HG03558 (cell line): ENCODE data around the gene SNX4.

ENCODE experiments used
- ATAC-seq: cut with Tn5 transposase; IDR thresholded peaks from one replicate; pipeline ENCODE4 v1.9.1; 2021; ENCODE audit warnings: moderate number of reproducible peaks; ENCODE audit not compliant: unreplicated experiment; ENCODE audit errors: extremely low read depth

SNX4 gene

DNA sequence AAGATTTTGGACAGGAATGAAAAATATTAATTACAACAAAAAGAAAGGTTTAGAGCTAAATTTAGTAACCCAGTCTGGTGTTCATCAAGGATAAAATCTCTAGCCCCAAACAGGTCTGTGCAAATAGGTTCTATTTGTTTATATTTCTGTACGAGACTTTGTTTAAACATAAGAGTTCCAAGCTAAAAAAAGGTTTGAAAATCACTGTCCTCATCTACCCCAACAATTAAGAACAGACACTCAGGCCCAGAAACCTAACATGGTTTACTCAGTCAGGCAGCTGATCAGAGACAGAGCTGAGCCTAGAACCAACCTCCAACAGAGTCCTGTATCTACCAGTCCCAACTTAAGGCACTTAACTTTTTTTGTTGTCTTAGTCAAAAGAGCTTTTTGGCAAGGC, 49.3 kb downstream of the SNX4 start:
- no peak for ATAC-seq

DNA sequence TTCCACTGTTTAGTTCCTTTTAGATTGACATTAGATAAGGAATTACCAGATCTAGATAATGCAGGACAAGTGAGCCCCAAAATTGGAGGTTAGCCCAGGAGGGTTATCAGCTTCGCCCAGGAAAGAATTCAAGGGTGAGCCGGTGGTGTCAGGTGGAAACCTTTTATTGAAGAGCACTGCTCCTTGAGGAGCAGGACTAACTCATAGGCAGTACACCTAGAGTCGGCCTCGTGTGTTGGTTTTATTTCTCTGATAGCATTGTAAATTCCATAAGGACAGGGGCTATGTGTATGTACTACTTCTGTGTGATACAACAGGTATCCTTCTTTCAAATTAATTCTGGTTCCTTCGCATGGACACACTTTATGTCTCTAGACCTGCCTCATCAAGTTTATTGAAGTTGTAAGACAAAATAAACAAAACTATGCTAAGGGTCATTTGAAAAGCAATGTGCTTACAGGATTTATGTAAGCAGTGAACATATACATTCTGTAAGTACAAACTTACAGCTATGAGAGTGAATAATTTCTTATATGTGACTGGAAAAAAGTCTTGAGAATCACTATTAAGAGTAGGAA, 57.2 kb downstream of the SNX4 start:
- no peak for ATAC-seq

DNA sequence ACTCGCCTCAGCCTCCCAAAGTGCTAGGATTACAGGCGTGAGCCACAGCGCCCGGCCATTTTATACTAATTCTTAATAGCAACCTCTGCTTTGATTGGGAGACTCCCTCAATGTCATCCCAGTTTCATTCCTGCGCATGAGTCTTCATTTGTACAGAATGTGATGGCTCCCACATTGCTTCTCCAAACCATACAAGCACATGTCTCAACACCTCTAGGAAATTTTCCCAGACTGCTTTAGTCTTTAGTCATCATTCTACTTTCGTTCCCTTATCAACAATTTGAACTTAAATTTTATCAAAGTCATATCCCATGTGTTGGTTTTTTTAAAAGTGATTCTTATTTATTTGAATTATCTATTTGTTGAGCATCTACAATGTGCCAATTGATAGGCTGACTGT, 58.1 kb downstream of the SNX4 start:
- ATAC-seq: no peak

DNA sequence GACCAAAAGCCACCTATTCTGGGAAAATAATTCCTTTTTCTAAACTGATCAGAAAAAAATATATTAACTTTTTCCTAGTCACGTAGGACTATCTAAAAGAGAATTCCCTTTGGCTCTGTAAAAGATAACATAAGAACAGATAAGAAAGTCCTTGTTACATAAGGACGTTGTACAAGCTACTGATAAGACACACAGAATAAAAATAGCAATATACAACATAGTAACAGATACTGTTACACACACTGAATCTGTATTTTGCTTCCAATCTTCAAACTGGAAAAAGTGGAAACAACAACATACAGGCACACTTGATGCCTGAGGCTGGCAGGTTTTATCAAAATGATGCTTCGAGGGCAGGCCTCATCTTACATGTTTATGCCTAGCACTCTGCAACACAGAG, 59.8 kb downstream of the SNX4 start:
- no peak for ATAC-seq

DNA sequence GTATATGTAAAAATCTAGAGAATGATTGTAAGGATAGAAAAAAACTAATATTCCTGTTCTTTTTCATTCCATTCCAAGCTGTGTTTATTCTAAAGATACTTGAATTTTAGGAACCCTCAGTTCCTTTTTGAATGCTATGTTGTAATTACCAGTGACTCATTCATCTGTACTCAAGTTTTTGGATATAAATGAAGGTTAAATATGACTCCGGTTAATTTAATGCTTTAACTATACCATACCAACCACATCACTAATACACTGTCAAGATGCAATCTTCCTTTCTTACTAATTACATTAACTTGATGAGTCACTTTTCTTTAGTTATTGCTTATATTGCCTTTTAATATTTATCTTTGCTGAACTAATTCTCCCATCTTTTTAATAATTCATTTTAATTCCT, 76.1 kb downstream of the SNX4 start:
- ATAC-seq: no peak

DNA sequence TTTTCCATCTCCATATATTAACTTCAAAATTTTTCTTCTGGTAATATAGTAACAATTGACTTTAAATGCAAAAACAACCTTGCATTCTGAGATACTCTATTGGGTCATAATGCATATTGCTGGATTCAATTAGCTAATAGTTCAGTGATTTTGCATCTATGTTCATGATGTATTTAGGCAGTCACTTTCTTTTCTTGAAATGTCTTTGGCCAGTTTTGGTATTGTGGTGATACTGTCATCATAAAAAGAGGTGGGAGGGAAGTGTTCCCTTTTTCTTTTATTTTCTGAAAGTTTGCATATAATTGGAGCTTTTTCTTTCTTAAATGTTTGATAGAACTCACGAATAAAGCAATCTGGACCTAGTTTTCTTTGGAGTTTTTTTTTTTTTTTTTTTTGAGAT, 77.5 kb downstream of the SNX4 start:
- no peak for ATAC-seq

DNA sequence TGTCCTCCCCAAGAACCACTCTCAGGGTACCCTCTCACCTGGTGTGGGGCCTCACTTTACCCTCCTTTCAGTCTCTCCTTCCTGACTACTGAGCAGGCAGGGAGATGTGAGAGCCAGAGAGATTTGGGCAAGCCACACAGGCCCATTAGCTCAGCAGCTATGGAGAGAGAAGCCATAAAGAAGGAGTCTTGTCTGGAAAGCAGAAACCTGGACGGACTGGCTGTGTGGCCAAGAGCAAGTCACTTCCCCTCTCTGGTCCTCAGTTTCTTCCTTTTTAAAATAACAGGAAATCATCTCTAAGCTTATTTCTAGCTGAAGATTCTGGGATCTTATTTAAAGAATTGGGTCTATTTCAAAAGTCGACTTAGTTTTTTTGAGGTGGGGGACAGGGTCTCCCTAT, 79.0 kb downstream of the SNX4 start:
- no peak for ATAC-seq

DNA sequence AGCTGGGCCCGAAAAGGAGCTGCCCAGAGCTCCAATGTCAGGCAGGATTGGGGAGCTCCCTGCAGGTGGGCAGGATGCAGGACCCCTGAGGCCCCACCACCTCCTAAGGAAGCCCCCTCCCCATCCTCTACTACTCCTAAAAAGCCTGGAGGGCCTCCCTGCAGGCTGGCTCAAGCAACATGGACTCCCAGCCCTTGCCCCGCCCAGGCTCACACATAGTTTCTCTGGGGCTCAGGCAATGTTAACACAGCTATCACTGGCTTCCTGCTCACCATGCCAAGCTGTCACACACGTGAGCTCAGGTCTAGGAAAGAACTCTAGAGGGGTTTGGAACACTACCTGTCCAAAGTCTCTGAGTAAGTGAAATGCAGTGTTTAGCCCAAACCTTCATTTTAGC, 79.4 kb downstream of the SNX4 start:
- no peak for ATAC-seq

DNA sequence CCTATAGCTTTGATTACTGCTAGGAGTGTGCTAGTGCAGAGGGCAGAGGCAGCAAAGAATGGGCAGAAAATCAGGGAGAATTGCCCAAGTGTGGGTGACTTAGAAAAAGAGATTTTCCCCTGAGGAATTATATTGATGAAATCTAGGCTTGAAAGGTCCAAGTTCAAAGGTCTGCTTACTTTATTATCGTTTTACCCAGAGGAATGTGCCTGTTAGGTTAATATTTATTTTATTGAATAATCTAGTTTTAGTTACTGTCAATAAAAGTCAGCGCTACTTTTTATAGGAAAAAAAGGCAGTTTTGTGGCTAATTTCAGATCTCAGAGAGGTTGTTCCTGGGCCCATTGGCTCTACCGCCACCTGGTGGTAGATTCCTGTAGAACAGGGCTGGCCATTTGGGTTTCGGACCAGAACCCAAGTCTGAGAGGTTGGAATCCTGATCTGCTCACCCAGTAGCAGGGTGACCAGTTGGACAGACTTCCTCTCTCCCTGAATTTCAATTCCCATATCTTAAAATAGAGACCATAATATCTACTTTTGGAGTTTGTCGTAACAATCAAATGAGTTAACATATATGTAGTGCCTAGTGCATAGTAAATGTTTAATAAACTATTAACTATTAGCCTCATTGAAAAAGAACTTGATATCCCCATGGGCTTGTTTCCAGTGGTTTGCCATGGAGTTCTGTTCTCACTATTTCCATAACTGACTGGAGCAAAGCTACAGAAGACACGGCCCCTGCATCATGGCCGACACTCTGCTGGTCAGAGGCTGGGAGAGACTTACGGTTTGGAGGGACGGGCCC, 82.2 kb downstream of the SNX4 start:
- ATAC-seq: no peak

DNA sequence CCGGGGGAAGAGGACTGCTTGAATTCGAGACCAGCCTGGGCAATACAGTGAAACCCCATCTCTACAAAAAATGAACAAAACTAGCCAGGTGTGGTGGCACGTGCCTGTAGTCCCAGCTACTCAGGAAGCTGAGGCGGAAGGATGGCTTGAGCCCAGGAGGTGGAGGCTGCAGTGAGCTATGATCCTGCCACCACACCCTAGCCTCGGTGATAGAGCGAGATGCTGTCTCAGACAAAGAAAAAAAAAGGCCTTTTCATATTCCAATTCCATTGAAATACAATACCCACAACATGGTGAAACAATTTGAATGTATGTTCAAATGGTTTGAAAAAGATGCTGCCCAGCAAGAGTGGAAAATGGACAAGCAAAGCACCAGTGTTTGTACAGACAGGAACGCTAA, 83.1 kb downstream of the SNX4 start:
- ATAC-seq: no peak

DNA sequence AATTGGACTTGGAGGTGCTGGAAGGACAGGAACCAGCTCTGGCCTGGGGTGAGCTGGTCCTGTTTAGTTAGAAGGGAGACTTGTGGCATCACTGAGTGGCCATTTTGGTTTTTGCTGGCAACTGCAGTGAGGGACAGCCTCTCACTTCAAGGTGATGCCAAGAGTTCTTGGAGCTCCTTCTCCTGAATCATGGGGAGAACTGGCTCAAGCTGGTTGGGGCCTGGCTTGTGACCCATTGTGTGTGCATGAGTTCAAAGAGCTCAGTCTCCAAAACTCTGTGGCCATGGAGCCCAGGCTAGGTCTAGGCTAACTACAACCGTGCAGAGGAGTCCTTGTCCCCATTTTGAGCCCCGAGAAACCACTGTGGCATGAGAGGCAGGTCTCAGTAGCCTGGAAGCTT, 84.8 kb downstream of the SNX4 start:
- no peak for ATAC-seq

DNA sequence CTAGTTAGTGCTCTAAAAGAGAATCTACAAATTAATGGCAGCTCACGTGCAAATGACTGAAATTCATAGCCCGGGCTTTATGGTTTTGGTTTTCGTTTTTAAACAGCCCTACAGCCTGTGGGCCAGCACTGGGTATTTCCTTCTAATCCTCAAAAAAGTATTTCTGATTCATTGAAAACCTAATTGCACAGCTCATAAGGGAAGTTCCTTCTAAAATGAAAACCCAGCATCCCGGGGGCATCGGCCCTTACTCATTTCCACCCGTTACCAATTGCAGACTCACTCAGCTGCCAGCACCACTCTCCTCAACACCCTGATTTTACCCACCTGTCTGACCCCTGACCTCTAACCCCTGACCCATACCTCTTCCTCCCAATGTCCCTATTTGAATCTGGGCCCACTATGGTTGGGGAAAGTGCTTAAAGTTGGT, 85.4 kb downstream of the SNX4 start:
- ATAC-seq: no peak

DNA sequence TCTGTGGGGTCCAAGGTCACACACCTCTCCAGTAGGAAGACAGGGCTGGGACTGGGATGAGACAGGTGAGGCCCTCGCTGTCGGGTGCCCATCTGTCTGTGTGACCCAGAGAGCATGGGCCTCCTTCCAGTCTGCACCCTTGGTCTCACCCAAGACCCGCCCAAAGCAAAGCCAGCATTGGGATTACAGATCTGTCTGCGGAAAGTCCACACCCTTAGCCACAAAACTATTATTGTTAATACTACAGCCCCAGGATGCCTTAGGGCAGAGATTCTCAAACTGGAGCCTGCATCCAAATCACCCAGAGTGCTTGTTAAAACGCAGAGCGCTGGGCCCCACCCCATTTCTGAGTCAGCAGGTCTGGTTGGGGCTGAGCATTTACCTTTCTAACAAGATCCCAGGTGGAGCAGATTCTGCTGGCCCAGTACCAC, 86.4 kb downstream of the SNX4 start:
- ATAC-seq: no peak

DNA sequence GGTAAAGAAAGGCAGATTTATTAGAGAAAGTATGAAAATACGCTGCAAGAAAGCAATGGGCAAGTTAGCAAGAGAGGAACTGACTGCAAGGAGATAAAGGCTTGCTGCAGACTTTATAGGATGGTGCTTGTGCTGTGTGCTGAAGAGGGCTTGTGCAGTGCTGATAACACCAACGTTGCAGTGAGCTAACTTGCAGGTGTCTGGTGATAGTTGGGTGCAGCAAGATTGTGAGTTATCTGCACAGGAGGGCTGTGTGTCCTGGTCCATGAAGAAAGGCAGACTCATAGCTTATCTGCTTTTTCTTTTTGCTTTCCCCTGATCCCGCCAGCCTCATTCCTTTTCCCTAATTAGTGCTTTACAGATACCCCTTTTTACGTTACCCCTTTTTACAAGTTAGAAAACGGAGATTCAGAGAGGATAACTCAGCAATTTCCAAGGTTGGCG, 86.9 kb downstream of the SNX4 start:
- ATAC-seq: no peak

DNA sequence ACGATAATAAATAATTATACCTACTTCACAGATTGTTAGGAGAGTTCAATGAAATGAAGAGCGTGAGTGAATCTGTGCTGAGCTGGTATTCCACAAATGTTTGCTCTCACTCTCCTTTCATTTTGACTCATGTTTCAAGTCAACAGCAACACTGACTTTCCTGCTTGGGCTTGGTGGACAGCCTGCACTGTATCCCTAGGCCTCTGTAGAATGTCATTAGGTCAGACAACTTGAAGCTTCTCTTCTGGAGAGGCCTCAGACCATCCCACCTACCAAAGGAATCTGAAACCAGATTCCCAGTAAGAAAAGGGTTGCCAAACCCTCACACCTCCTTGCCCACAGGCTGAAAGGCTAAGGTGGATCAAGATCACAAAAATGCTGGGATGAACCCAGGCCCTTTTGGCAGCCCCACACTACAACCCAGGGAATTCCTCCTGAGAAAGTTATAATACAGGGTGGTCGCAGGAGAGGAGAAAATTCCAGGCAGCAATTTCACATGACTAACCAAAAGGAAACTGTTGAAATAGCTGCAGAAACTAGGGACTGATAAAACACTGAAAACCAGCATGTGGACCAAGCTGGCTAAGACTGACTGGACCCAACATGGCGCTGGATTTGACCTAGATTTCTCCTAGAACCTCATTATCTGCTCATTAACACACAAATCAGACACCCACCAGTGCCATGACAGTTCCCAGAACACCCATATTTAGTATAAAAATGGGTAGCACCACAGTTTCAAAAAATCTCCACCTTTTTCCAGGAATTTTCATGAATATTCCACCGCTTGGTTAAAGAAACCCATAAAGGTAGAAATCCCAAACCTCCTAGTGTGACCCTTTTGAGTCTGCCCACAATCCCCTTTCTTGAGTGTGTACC, 87.9 kb downstream of the SNX4 start:
- no peak for ATAC-seq

DNA sequence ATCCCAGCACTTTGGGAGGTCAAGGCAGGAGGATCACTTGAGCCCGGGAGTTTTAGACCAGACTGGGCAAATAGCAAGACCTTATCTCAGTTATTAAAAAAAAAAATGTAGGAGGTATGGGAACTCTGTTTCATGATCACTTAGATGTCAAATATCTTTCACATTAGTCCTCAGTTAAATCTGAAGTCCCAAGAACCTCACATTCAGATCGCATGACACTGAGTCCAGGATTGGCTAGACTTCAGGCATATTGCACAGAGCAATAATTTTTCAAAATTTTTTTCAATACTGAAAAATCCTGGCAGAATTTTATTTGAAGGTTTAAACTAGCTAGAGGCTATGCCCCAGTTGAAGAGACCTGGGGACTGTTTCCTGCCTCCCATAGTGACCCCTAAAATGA, 88.6 kb downstream of the SNX4 start:
- ATAC-seq: no peak

DNA sequence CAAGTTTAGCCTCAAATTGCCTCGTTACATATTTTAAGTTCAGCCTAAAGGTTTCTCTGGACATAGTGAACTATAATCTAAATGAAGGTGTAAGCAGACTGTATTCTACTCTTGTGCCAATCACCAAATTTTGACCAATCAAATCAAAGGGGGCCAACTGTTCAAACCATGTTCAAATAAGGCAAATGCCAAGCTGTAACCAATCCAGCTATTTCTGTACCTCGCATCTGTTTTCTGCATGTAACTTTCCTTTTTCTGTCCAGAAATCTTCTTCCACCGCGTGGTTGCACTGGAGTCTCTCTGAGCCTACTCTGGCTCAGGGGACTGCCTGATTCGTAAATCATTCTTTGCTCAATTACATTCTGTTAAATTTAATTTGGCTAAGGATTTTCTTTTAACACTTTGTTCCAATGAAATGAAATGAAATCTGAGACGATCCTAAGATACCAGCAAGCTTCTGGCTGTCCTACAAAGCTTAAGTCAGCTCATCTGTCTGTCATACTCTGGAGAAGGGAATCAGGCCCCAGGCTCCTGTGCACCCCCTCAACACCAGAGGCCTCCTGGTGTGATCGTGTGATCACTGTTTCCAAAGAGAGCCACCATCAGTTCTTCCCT, 91.7 kb downstream of the SNX4 start:
- ATAC-seq: no peak

DNA sequence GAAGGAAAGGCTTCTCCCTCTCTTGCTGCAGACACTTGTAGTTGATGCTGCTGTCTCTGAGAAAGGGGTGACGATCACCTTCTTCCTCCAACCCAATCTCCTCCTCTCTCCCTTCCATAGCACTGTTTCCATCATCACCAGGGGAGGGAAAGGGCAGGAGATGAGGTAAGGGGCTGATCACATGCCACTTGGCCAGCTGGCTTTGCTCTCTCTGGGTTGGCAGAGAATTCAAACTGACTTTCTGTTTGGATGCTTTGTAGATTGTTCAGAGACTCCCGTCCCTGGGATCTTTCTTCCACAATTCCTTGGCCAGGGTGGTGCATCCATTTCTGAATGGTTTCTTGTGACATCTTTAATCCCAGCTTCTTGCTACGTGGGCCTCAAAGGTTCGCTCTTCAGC, 101.7 kb downstream of the SNX4 start:
- ATAC-seq: no peak

DNA sequence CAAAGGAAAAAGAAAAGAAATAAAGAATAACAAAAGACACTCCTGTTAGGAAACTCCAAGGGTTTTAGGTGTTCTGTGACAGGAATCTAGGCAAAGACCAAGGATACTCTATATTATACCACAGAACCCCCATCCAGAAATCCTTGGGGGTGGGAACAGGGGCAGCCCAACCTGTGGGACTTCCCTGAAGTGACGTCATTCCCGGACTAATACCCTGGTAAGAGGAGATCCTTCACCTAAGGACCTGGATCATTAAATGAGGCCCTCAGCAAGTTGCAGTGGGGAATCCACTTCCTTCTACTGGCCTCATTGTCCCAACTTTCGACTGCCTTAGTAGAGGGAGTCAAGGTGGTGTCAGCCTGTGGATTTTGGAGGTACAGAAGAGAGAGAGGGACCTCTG, 103.8 kb downstream of the SNX4 start:
- no peak for ATAC-seq

DNA sequence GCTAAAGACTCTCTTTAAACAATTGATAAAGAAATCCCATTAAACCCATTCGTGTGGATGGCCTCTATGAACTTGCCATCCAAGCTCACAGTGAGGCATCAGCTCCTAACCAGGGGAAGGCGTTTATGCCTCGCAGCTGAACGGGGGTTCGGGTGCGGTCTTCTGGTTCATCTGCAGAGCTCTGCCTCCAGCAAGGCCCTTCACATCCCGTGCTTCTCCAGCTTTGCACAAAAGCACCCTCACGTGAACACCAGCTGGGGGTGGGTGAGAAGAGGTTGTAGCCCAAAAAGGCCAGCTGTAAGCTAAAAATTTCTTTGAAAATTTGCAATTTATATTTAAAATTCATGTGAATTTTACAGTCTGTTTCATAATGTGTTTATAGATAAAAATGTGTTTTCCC, 105.3 kb downstream of the SNX4 start:
- ATAC-seq: no peak

DNA sequence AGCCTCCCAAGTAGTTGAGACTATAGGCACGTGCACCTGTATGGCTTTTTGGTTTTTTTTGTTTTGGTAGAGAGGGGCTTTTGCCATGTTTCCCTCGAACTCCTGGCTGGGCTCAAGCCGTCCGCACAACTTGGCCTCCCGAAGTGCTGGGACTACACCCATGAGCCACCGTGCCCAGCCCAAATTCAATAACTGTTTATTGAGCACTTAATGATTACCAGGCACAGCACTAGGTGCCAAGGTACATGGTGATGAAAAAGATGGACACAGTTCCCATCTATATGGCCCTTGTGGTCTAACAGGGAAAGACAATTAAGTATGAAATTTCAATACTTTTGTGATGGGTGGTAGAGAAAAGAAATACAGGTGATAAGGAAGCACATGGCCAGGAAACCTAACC, 109.1 kb downstream of the SNX4 start:
- no peak for ATAC-seq
